ENCODE results near the gene DMRTC2.

Gene DMRTC2

GRCh38 chr19:41848666-41849065 lies 3.8 kb downstream of the DMRTC2 start:
- DNase-seq, result no peak

- DNase-seq, result no peak
Observed at GRCh38 chr19:41849067-41849466, 4.2 kb downstream of the DMRTC2 start.

- no peak for DNase-seq
Observed at GRCh38 chr19:41850381-41850780, 5.5 kb downstream of the DMRTC2 start.

GRCh38 chr19:41851456-41851855 lies 6.6 kb downstream of the DMRTC2 start:
- DNase-seq, result no peak

- no peak for DNase-seq
Observed at GRCh38 chr19:41853344-41853743, 8.5 kb downstream of the DMRTC2 start.

- DNase-seq, result no peak
Observed at GRCh38 chr19:41853768-41854167, 8.9 kb downstream of the DMRTC2 start.

GRCh38 chr19:41859213-41859617 lies 14.4 kb downstream of the DMRTC2 start:
- DNase-seq, result no peak

GRCh38 chr19:41859618-41860418 lies 15.0 kb downstream of the DMRTC2 start, which contains the start of gene RPS19:
RPS19 (plus strand) TSS chr19:41860255; CDS start chr19:41860775, 520 bp downstream.
- peak; percentile 100 for DNase-seq

- DNase-seq, result no peak
Observed at GRCh38 chr19:41860419-41861115, 15.7 kb downstream of the DMRTC2 start.

- DNase-seq, result no peak
Observed at GRCh38 chr19:41861116-41861768, 16.4 kb downstream of the DMRTC2 start.

GRCh38 chr19:41861846-41862245 lies 17.0 kb downstream of the DMRTC2 start:
- no peak for DNase-seq

GRCh38 chr19:41862445-41862986 lies 17.7 kb downstream of the DMRTC2 start:
- DNase-seq, result no peak

- no peak for DNase-seq
Observed at GRCh38 chr19:41863209-41863931, 18.5 kb downstream of the DMRTC2 start.

- DNase-seq, result no peak
Observed at GRCh38 chr19:41864374-41864773, 19.5 kb downstream of the DMRTC2 start.

- no peak for DNase-seq
Observed at GRCh38 chr19:41866284-41866683, 21.4 kb downstream of the DMRTC2 start.

GRCh38 chr19:41868120-41868988 lies 23.5 kb downstream of the DMRTC2 start:
- DNase-seq, result no peak

GRCh38 chr19:41868989-41869300 lies 24.1 kb downstream of the DMRTC2 start:
- DNase-seq, result no peak

- no peak for DNase-seq
Observed at GRCh38 chr19:41869374-41869955, 24.6 kb downstream of the DMRTC2 start.

GRCh38 chr19:41870401-41870873 lies 25.6 kb downstream of the DMRTC2 start:
- no peak for DNase-seq

- peak; percentile 9 for DNase-seq
Observed at GRCh38 chr19:41871573-41872383, 26.9 kb downstream of the DMRTC2 start.
